Peyer's patch (tissue), 4 donors: ENCODE measurements around the gene RPS6KB2.
"Not testable (repeated sequence)": the region's sequence is repeated elsewhere in the genome, so short reads cannot be mapped to it uniquely, and the experiment has no call there.

ENCODE experiments used
- POLR2A ChIP-seq, 2 donors: fragments of 450-650 bp; IDR thresholded peaks; one replicate each; pipeline ENCODE4 v1.5.1; 2017; ENCODE audit warnings: antibody characterized with exemption in 2 of 2, mild to moderate bottlenecking in 2 of 2, moderate library complexity in 2 of 2
- TF ChIP-seq, protein P1 (sequence below), 6 experiments: fragments of 450-650 bp in 4 of 6; fragments of 200-600 bp in 2 of 6; sonication (generic) in 1 of 6; IDR thresholded peaks; one replicate each; pipeline ENCODE4 v1.5.1; 2017 to 2019; ENCODE audit warnings: antibody characterized with exemption in 6 of 6, mild to moderate bottlenecking in 3 of 6, moderate library complexity in 1 of 6

DNA sequence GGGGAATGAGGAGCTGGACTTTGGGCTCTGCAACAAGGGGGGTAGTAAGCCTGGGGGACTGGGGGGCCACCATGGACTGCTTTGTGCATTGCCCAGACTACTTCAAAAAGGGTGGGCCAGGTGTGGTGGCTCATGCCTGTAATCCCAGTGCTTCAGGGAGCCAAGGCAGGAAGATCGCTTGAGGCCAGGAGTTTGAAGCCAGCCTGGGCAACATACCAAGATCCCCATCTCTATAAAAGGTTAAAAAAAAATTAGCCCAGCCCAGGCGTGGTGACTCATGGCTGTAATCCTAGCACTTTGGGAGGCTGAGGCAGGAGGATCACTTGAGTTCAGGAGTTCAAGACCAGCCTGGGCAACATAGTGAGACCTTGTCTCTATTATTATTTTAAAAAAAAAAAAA lies 37.2 kb downstream of the RPS6KB2 start:
- not testable (repeated sequence) for TF ChIP-seq POLR2A (IDR thresholded peaks at IDR 0.05)
- TF ChIP-seq, protein P1, sequence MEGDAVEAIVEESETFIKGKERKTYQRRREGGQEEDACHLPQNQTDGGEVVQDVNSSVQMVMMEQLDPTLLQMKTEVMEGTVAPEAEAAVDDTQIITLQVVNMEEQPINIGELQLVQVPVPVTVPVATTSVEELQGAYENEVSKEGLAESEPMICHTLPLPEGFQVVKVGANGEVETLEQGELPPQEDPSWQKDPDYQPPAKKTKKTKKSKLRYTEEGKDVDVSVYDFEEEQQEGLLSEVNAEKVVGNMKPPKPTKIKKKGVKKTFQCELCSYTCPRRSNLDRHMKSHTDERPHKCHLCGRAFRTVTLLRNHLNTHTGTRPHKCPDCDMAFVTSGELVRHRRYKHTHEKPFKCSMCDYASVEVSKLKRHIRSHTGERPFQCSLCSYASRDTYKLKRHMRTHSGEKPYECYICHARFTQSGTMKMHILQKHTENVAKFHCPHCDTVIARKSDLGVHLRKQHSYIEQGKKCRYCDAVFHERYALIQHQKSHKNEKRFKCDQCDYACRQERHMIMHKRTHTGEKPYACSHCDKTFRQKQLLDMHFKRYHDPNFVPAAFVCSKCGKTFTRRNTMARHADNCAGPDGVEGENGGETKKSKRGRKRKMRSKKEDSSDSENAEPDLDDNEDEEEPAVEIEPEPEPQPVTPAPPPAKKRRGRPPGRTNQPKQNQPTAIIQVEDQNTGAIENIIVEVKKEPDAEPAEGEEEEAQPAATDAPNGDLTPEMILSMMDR (IDR thresholded peaks at IDR 0.05): not testable (repeated sequence)
